Muscle layer of duodenum (tissue), 2 donors: ENCODE results near the gene CERS4.
A peak's percentile ranks its signal among the peaks of the same experiment; 100 is the strongest.

Experiments used
- H3K27ac ChIP-seq: one replicate; pipeline ENCODE4 v1.7.0; 2013; ENCODE audit warnings: mild to moderate bottlenecking, low read length
- H3K27me3 ChIP-seq: one replicate; pipeline ENCODE4 v1.7.0; 2013; ENCODE audit warnings: low read depth, mild to moderate bottlenecking, control low read depth, low read length
- H3K36me3 ChIP-seq, 2 donors: one replicate each; pipeline ENCODE4 v1.7.0; 2013; ENCODE audit warnings: low read length in 2 of 2, control low read depth in 1 of 2, mild to moderate bottlenecking in 1 of 2; ENCODE audit not compliant: insufficient read depth in 2 of 2, control insufficient read depth in 1 of 2
- H3K4me1 ChIP-seq, 2 donors: one replicate each; pipeline ENCODE4 v1.7.0; 2013; ENCODE audit warnings: low read length in 2 of 2, mild to moderate bottlenecking in 2 of 2, control low read depth in 1 of 2, moderate library complexity in 1 of 2; ENCODE audit not compliant: insufficient read depth in 2 of 2, control insufficient read depth in 1 of 2
- H3K4me3 ChIP-seq, 2 donors: one replicate each; pipeline ENCODE4 v1.7.0; 2013; ENCODE audit warnings: low read length in 2 of 2, low read depth in 1 of 2, mild to moderate bottlenecking in 1 of 2
- H3K9me3 ChIP-seq, 2 donors: one replicate each; pipeline ENCODE4 v1.7.0; 2013; ENCODE audit warnings: low read length in 2 of 2, control low read depth in 1 of 2, mild to moderate bottlenecking in 1 of 2; ENCODE audit not compliant: control insufficient read depth in 1 of 2
- donor health status: healthy.

CERS4 gene

DNA sequence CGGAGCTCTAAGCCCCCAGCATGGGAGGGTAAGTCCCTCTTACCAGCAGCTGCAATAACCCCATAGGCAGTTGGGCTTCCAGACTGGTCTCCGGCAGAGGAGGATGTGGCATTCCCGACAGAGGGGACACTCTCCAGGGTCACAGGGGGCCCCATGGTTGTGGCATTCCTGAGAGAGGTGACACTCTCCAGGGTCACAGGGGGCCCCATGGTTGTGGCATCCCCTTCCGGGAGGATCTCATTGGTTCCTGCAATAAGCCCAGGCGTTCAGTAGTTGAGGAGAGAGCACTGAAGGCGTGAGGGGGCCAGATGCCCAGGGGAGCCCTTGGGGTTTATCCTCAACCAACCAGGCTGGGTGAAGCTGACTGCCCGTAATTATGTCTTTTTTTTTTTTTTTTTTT lies 93.6 kb downstream of the CERS4 start:
- Histone ChIP-seq H3K36me3 (peaks cover 0 to 12% of the 10 kb centered on the region in 2 donors), H3K27me3 (no peaks in the 10 kb centered on the region), H3K4me3 (no peak overlapping the region), H3K27ac (no peak overlapping the region), H3K9me3 (no peaks in the 10 kb centered on the region), H3K4me1 (peaks cover 0 to 11% of the 10 kb centered on the region in 2 donors)

- Histone ChIP-seq H3K27ac (no peak overlapping the region), H3K4me1 (peaks cover 0 to 27% of the 10 kb centered on the region in 2 donors), H3K36me3 (peaks cover 0 to 17% of the 10 kb centered on the region in 2 donors), H3K4me3 (no peak overlapping the region), H3K9me3 (no peaks in the 10 kb centered on the region), H3K27me3 (no peaks in the 10 kb centered on the region)
These were observed 95.9 kb downstream of the CERS4 start for GRCh38 chr19:8304841-8305621.

- H3K36me3 ChIP-seq: peaks cover 0 to 24% of the 10 kb centered on the region in 2 donors
- peaks cover 0 to 27% of the 10 kb centered on the region in 2 donors for H3K4me1 ChIP-seq
- H3K4me3 ChIP-seq: no peak overlapping the region
- H3K27ac ChIP-seq: no peak overlapping the region
- no peaks in the 10 kb centered on the region for H3K27me3 ChIP-seq
- no peaks in the 10 kb centered on the region for H3K9me3 ChIP-seq
These were observed 96.6 kb downstream of the CERS4 start for GRCh38 chr19:8305798-8306197.

GRCh38 chr19:8306235-8307054 lies 97.3 kb downstream of the CERS4 start:
- Histone ChIP-seq H3K27ac (no peak overlapping the region), H3K9me3 (no peaks in the 10 kb centered on the region), H3K4me1 (peaks cover 0 to 27% of the 10 kb centered on the region in 2 donors), H3K36me3 (peaks cover 2 to 30% of the 10 kb centered on the region in 2 donors), H3K4me3 (no peak overlapping the region), H3K27me3 (no peaks in the 10 kb centered on the region)

DNA sequence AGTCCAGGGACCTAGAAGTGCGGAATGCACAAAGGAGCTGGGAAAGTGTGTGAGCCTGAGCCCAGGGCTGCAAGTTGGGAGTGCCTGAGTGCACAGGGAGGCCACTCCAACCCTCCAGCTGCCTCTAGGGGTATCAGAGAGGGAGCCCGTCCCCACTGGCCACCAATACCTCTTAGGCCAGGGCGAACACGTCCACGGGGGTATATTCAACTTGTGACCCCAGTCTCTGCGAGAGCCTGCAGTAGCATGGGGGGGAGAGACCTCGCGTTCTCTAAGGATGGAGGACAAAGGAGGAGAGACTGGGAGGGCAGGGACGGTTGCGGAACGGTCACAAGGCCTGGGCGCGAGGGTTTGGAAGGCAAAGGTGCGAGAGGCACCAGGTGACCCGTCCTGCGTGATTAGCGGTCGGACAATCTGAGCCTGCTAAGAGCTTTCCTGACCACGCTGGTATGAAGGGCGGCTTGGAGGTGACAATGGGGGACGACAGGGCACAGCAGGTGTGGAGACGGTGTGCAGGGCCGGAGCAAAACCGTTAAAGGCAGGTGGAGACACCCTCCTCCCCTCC lies 98.3 kb downstream of the CERS4 start:
- H3K9me3 ChIP-seq: no peaks in the 10 kb centered on the region
- peaks cover 0 to 27% of the 10 kb centered on the region in 2 donors for H3K4me1 ChIP-seq
- H3K4me3 ChIP-seq: peak overlapping the region; percentile 66 to 67
- peaks cover 3 to 34% of the 10 kb centered on the region in 2 donors for H3K36me3 ChIP-seq
- H3K27me3 ChIP-seq: no peaks in the 10 kb centered on the region
- H3K27ac ChIP-seq: no peak overlapping the region

- peaks cover 3 to 37% of the 10 kb centered on the region in 2 donors for H3K36me3 ChIP-seq
- no peaks in the 10 kb centered on the region for H3K27me3 ChIP-seq
- H3K4me1 ChIP-seq: peaks cover 0 to 27% of the 10 kb centered on the region in 2 donors
- peak within 1 kb of the TSS; percentile 66 to 67 for H3K4me3 ChIP-seq
- H3K27ac ChIP-seq: no peak within 1 kb of the TSS
- no peaks in the 10 kb centered on the region for H3K9me3 ChIP-seq
These were observed 99.0 kb downstream of the CERS4 start, which contains the start of gene CD320 for GRCh38 chr19:8307965-8308866. Gene CD320 (minus strand): TSS chr19:8308358. CDS start chr19:8308290, 68 bp downstream.

DNA sequence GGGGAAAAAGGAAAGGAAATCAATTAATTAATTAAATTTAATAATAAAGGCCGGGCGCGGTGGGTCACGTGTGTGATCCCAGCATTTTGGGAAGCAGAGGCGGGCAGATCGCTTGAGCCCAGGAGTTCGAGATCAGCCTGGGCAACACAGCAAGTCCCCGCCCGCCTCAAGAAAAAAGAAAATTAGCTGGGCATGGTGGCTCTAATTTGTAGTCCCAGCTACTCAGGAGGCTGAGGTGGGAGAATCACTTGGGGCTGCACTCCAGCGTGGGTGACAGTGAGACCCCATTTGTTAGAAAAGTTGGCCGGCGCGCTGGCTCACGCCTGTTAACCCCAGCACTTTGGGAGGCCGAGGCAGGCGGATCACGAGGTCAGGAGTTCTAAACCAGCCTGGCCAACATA lies 99.7 kb downstream of the CERS4 start:
- no peaks in the 10 kb centered on the region for H3K9me3 ChIP-seq

GRCh38 chr19:8310342-8311055 lies 101.3 kb downstream of the CERS4 start:
- H3K27me3 ChIP-seq: no peaks in the 10 kb centered on the region
- H3K27ac ChIP-seq: no peak overlapping the region
- peaks cover 3 to 51% of the 10 kb centered on the region in 2 donors for H3K36me3 ChIP-seq
- H3K4me3 ChIP-seq: no peak overlapping the region
- peaks cover 0 to 27% of the 10 kb centered on the region in 2 donors for H3K4me1 ChIP-seq
- no peaks in the 10 kb centered on the region for H3K9me3 ChIP-seq

More for the DNA sequence above, 99.7 kb downstream of the CERS4 start:
- Histone ChIP-seq H3K4me3 (peak overlapping the region; percentile 66 to 67), H3K27ac (no peak overlapping the region), H3K4me1 (peaks cover 0 to 27% of the 10 kb centered on the region in 2 donors), H3K36me3 (peaks cover 3 to 38% of the 10 kb centered on the region in 2 donors), H3K27me3 (no peaks in the 10 kb centered on the region)

GRCh38 chr19:8311461-8312260 lies 102.5 kb downstream of the CERS4 start:
- Histone ChIP-seq H3K36me3 (peaks cover 6 to 57% of the 10 kb centered on the region in 2 donors), H3K27me3 (no peaks in the 10 kb centered on the region), H3K27ac (no peak overlapping the region), H3K4me1 (peaks cover 0 to 24% of the 10 kb centered on the region in 2 donors), H3K4me3 (no peak overlapping the region), H3K9me3 (no peaks in the 10 kb centered on the region)
